ENCODE data around the gene TMEM143.

TMEM143 gene

GRCh38 chr19:48290771-48291488 is 72.8 kb downstream of the TMEM143 start:
- peak; percentile 60 for DNase-seq

GRCh38 chr19:48290401-48290770 is 73.4 kb downstream of the TMEM143 start:
- no peak for DNase-seq

- no peak for DNase-seq
These were observed 76.0 kb downstream of the TMEM143 start for GRCh38 chr19:48287748-48288147.

GRCh38 chr19:48284896-48285295 is 78.8 kb downstream of the TMEM143 start:
- DNase-seq = no peak

- no peak for DNase-seq
These were observed 79.8 kb downstream of the TMEM143 start for GRCh38 chr19:48283908-48284307.

Measured in activated CD4-positive, alpha-beta T cell treated with anti-CD3 and anti-CD28 coated beads, Interleukin-10, Interleukin-2, amounts not matched to agents 100 ng/mL and 50 ng/mL, durations not matched to agents 16 hours and 8 hours (primary cell).